Stimulated activated CD8-positive, alpha-beta memory T cell treated with anti-CD3 and anti-CD28 coated beads, Interleukin-2, amount 100 ng/mL, for 48 hours (primary cell): Measurements from ENCODE around the gene GSTP1.
"Not testable (repeated sequence)": the region's sequence is repeated elsewhere in the genome, so short reads cannot be mapped to it uniquely, and the experiment has no call there.

Experiments
- DNase-seq, 2 donors: peaks; one replicate each; pipeline ENCODE4 v3.0.0-alpha.2; 2020; ENCODE audit warnings: low read depth in 2 of 2

The GSTP1 gene

DNA sequence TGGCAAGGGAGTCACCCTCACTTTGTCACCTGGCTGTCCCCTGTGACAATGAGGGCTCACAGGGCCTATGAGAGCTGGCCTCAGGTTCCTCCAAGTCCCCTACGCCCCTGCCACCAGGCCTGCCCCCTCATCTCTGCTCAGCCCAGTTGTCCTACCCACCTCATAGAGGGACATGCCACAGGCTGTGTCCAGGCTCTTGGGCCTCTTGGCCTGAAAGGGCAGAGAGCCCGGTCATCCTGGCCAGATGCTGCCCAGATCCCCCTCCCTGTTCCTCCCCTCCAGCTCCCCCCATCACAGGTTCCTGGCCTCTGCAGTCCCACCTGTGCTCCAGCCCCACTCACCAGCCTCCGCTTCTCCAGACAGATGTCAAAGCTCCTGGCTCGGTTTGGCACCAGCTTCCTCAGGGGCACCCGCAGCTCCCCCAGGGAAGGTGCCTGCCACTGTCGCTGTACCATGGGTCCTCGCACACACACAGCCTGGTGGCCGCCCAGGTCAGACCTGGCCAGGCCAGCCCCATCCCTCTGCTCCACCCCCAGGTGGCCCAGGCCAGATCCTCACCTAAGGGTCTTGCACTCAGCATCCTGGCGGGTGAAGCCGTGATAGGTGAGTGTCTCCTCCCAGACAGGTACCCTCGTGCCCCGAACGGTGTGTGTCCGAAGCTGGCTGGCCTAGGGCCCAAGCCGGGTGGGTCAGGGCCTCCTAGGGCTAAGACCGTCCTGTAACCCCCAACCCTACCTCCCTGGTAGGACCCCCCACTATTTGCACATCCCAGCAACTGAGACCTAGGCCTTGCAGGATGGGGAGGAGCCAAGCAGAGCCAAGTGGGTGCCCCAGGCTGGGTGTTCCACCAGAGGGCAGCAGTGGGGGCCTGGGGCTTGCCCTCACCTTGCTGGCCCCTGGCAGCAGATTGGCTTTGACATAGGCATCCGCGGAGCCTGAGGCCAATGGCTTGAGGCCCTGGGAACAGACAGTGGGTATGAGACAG lies 31.4 kb downstream of the GSTP1 start:
- peak; percentile 55 to 57 for DNase-seq

DNA sequence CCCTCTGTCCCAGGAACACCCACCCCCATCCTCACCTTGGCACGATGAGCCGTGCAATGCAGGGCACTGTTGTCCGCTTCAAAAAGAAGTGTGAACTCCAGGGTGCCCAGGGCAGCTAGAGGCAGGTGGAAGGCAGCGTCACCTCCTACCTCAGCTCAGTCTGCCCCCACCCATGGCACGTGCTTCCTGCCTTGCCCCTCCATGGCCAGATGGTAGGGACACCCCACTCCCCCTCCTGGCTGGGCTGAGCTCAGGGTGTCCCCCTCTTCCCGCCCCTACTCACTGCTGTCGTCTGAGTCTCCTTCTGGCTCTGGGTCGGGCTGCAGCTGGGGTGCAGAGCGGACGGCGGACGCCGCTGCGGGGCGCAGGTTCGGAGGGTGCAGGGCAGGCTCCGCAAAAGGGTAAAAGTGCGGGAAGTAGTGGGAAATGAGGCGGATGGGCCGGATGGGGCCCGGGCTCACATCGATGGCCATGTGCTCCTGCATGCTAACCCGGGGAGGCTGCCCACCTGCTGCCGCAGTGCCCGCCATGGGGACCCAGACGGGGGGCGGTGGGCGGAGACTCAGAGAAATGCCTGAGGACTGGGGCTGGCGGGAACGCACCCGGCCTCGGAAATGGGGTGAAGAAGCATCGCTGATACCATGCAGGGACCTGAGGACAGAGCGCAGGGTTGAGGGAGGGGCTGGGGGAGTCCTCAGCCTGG lies 32.3 kb downstream of the GSTP1 start:
- DNase-seq: no peak

- DNase-seq: no peak
Measured at GRCh38 chr11:67616431-67617242, 33.0 kb downstream of the GSTP1 start.

- no peak for DNase-seq
Measured at GRCh38 chr11:67617243-67617953, 33.8 kb downstream of the GSTP1 start.

DNA sequence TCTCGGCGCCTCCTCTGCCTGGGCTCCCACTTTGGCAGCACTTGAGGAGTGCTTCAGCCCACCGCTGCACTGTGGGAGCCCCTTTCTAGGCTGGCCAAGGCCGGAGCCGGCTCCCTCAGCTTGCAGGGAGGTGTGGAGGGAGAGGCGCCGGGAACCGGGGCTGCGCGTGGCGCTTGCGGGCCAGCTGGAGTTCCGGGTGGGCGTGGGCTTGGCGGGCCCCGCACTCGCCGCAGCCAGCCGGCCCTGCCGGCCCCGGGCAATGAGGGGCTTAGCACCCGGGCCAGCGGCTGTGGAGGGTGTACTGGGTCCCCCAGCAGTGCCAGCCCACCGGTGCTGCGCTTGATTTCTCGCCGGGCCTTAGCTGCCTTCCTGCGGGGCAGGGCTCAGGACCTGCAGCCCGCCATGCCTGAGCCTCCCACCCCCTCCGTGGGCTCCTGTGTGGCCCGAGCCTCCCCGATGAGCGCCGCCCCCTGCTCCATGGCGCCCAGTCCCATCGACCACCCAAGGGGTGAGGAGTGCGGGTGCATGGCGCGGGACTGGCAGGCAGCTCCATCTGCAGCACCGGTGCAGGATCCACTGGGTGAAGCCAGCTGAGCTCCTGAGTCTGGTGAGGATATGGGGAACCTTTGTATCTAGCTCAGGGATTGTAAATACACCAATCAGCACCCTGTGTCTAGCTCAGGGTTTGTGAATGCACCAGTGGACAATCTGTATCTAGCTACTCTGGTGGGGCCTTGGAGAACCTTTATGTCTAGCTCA lies 35.5 kb downstream of the GSTP1 start:
- not testable (repeated sequence) for DNase-seq

- DNase-seq: not testable (repeated sequence)
Measured at GRCh38 chr11:67619683-67620618, 36.3 kb downstream of the GSTP1 start.

GRCh38 chr11:67620621-67621020 lies 37.0 kb downstream of the GSTP1 start:
- DNase-seq: not testable (repeated sequence)

- DNase-seq: not testable (repeated sequence)
Measured at GRCh38 chr11:67621928-67622327, 38.3 kb downstream of the GSTP1 start.

DNA sequence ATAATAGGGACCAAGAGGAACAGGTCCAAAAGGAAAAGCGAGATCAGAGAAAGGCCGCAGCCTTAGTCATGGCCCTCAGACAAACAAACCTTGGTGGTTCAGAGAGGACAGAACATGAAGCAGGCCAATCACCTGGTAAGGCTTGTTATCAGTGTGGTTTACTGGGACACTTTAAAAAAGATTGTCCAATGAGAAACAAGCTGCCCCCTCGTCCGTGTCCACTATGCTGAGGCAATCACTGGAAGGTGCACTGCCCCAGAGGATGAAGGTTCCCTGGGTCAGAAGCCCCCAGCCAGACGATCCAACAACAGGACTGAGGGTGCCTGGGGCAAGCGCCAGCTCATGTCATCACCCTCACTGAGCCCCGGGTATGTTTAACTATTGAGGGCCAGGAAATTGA lies 39.3 kb downstream of the GSTP1 start:
- DNase-seq: not testable (repeated sequence)

- DNase-seq: not testable (repeated sequence)
Measured at GRCh38 chr11:67623795-67624194, 40.2 kb downstream of the GSTP1 start.

GRCh38 chr11:67626131-67626833 lies 42.7 kb downstream of the GSTP1 start:
- DNase-seq: not testable (repeated sequence)

- no peak for DNase-seq
Measured at GRCh38 chr11:67626970-67627369, 43.4 kb downstream of the GSTP1 start.

DNA sequence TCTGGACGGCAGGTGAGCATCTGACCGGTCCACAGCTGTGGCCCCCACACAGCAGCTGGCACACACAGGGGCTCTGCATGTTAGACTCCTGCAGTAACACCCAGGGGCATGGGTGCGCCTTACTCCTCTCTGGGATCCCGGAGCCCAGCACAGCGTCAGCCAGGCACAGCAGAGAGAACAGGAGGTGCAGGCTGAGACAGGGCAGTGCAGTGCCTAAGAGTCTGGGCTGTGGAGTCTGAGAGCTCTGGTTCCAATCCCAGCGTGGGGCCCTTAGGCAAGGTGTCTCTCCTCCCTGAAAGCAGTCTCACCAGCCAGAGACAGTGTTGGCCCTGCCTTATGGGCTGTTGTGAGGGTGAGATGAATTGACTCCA lies 43.8 kb downstream of the GSTP1 start:
- DNase-seq: no peak

- DNase-seq: no peak
Measured at GRCh38 chr11:67627812-67628624, 44.4 kb downstream of the GSTP1 start.

GRCh38 chr11:67628710-67629385 lies 45.2 kb downstream of the GSTP1 start:
- no peak for DNase-seq

- peak; percentile 83 for DNase-seq
Measured at GRCh38 chr11:67629386-67630227, 46.0 kb downstream of the GSTP1 start, which contains the start of gene NUDT8. TSS of gene NUDT8 (minus strand) at chr11:67629937. CDS start at chr11:67629911, 26 bp downstream.
